ENCODE data around the gene PFN1. TPM values are rescaled to one million over a fixed set of nuclear protein-coding genes. Genes with fewer than 3 reads are reported as not detected.

PFN1 gene
- total and polyA plus RNA-seq, 10 of the 15 experiments (the other 5 are each of a cell fraction or from before 2014, with no cell fraction given), result 154 to 3,892 (median 1,918) TPM

DNA sequence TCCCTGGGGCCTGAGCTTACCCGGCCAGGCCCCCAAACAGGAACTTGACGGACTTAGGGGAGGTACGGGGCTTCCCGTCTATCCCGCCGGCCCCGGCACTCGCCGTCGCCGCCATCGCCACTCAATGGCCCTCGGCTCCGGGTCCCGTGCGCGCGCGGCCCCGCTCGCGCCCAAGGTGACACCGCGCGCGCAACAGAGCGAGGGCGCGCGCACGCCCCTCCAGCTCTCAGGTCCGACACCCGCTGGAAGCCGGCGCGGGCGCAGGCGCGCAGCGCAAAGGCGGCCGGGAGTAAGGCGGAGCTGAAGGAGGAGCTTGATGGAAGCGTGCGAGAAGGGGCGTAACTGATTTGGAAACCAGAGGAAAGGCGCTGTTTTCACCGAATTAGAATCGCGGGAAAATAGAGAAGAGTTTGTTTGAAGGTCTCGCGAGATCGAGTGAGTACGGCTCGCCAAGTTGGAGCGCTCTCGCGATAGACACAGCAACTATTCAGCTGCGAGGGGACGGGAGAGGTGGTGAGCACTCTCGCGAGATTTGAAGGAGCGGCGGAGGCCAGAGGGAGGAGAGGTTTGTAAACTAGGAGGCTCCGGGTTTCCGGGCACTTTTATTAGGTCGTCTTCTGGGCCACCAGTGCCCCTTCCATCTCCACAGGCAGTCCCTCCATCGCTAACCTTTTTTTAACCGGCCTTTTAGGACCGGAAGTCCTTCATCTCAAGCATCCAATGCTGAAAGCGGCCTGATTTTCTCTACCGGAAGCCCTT, 8.4 kb downstream of the PFN1 start, which contains the start of the genes RNF167 and SLC25A11 (continued):
- peak; percentile 100 for TF ChIP-seq BRCA1 (IDR thresholded peaks at IDR 0.05; ENCODE audit: low read depth, low read length)
- TF ChIP-seq, protein P1, sequence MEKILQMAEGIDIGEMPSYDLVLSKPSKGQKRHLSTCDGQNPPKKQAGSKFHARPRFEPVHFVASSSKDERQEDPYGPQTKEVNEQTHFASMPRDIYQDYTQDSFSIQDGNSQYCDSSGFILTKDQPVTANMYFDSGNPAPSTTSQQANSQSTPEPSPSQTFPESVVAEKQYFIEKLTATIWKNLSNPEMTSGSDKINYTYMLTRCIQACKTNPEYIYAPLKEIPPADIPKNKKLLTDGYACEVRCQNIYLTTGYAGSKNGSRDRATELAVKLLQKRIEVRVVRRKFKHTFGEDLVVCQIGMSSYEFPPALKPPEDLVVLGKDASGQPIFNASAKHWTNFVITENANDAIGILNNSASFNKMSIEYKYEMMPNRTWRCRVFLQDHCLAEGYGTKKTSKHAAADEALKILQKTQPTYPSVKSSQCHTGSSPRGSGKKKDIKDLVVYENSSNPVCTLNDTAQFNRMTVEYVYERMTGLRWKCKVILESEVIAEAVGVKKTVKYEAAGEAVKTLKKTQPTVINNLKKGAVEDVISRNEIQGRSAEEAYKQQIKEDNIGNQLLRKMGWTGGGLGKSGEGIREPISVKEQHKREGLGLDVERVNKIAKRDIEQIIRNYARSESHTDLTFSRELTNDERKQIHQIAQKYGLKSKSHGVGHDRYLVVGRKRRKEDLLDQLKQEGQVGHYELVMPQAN (conservative IDR thresholded peaks at IDR 0.05), result peak; percentile 78
- no peak for TF ChIP-seq NR2C2 (IDR thresholded peaks at IDR 0.05; ENCODE audit: borderline replicate concordance, control insufficient read depth, insufficient read length, low read depth)
- TF ChIP-seq SKIL (IDR thresholded peaks at IDR 0.05; ENCODE audit: low read depth, poor library complexity, severe bottlenecking), result peak; percentile 31
- TF ChIP-seq TCF12 (IDR thresholded peaks at IDR 0.05; ENCODE audit: low read depth, low read length), result peak; percentile 17; the same call in 1 of the 2 replicates
- no peak for TF ChIP-seq ATF3 (IDR thresholded peaks at IDR 0.05; ENCODE audit: borderline replicate concordance, extremely low read depth, low read depth, low read length)
- TF ChIP-seq CUX1 (IDR thresholded peaks at IDR 0.05; ENCODE audit: insufficient replicate concordance, low read depth, low read length), result no peak
- TF ChIP-seq ZNF207 (IDR thresholded peaks at IDR 0.05; ENCODE audit: borderline replicate concordance), result peak; percentile 70
- TF ChIP-seq WRNIP1 (IDR thresholded peaks at IDR 0.05; ENCODE audit: borderline replicate concordance, low read depth, low read length), result no peak
- 0 out of 2 replicates have a peak, but pooled peaks have one; percentile 35 for TF ChIP-seq STAT1 (conservative IDR thresholded peaks at IDR 0.05)
- no peak for TF ChIP-seq MTA2 (IDR thresholded peaks at IDR 0.05; ENCODE audit: low read depth)
- peak; percentile 88 for TF ChIP-seq ESRRA (IDR thresholded peaks at IDR 0.05; ENCODE audit: low read length)
- peak; percentile 84; the same call in 1 of the 2 replicates for TF ChIP-seq SMAD5 (IDR thresholded peaks at IDR 0.05; ENCODE audit: low read depth)
- peak; percentile 57; the same call in 1 of the 2 replicates for TF ChIP-seq GATAD2B (conservative IDR thresholded peaks at IDR 0.05; ENCODE audit: low read depth)
- no peak for TF ChIP-seq JUND (IDR thresholded peaks at IDR 0.05; ENCODE audit: low read depth, low read length)
- TF ChIP-seq HDAC6 (IDR thresholded peaks at IDR 0.05; ENCODE audit: unreplicated experiment), result no peak
- no peak for TF ChIP-seq RUNX3 (IDR thresholded peaks at IDR 0.05; ENCODE audit: low read length)
- peak; percentile 89 for TF ChIP-seq MXI1 (IDR thresholded peaks at IDR 0.05; ENCODE audit: low read depth, low read length)
- TF ChIP-seq POLR2A (IDR thresholded peaks at IDR 0.05; ENCODE audit: low read depth, low read length), result peak; percentile 88

Measured in GM12878 (cell line).